HG03175 (cell line): ENCODE data around the gene GINM1.

Source experiments
- ATAC-seq: cut with Tn5 transposase; IDR thresholded peaks from one replicate; pipeline ENCODE4 v1.9.1; 2021; ENCODE audit warnings: mild to moderate bottlenecking, moderate library complexity; ENCODE audit not compliant: unreplicated experiment

Gene GINM1

DNA sequence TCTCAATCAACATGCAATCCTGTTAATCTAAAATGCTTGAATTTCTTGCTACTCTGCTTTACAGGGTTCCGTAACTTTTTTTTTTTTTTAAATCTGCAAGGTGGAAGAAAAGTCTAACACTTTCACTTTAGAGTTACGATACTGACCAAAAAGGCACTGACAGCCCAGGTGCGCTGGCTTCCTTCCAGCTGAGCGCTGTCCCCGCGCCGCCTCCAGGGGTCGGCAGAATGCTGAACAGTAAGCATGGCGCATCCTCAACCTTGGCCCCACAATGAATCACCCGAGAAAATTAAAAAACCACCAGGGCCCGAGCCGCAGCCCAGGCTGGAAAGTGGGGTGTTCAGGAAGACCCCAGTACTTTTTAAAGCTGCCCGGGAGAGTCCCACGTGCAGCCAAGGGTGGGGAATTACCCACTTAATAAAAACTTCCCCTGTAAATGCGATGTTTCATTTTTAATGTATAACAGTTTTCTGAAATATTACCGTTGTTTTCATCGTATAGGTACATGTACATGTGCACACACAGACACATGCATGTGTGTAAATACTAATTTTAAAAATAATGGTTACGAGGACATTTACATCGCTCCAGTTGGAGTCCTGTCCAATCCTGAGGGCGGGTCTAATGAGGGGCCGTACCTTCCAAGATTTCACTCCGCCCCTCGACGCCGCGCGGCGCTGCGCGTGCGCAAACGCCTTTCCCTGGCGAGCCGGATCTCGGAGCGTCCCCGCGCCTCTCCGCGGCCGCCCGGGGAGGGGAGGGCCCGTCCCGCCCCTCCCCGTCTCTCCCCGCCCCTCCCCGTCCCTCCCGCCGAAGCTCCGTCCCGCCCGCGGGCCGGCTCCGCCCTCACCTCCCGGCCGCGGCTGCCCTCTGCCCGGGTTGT is at the start of gene GINM1:
Gene GINM1, plus strand, starts transcription at position 849 of the 883 bp plus-strand sequence. CDS start 40 bp downstream, outside the sequence.
- ATAC-seq, result peak; percentile 82

- ATAC-seq, result no peak
Measured at GRCh38 chr6:149529650-149530049, 36.5 kb upstream of the GINM1 start.

GRCh38 chr6:149534742-149535141 is 31.4 kb upstream of the GINM1 start:
- ATAC-seq, result no peak

GRCh38 chr6:149541139-149541538 is 25.0 kb upstream of the GINM1 start:
- ATAC-seq, result no peak

DNA sequence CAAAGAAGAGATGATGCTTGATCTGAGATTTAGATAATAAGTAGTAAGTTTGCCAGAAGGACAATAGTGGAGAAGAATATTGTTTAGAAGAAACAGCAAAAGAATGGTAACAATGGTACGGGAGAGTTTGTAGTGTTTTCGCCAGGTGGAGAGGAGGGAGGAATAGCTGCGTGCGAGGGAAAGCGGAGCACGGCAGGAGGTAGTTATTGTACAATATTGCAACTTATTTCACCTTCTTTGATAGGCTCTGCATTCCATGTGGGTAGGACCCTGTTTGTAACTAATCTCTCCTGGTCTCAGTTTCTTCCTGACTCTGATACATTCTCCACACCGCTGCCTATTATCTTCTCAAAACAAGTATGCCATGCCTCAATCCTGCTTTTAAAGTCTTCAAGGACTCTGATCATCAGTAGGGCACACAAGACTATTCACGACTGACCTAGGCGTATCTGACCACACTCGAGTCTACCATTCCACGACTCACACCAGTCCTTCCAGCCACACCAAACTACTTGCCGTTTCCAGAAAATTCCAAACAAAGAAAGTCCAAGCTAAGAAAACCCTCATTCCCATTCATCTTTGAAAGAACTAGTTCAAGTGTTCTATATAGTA is 21.4 kb upstream of the GINM1 start:
- peak; percentile 2 for ATAC-seq

- ATAC-seq, result peak; percentile 41
Measured at GRCh38 chr6:149545258-149545753, 20.9 kb upstream of the GINM1 start.

DNA sequence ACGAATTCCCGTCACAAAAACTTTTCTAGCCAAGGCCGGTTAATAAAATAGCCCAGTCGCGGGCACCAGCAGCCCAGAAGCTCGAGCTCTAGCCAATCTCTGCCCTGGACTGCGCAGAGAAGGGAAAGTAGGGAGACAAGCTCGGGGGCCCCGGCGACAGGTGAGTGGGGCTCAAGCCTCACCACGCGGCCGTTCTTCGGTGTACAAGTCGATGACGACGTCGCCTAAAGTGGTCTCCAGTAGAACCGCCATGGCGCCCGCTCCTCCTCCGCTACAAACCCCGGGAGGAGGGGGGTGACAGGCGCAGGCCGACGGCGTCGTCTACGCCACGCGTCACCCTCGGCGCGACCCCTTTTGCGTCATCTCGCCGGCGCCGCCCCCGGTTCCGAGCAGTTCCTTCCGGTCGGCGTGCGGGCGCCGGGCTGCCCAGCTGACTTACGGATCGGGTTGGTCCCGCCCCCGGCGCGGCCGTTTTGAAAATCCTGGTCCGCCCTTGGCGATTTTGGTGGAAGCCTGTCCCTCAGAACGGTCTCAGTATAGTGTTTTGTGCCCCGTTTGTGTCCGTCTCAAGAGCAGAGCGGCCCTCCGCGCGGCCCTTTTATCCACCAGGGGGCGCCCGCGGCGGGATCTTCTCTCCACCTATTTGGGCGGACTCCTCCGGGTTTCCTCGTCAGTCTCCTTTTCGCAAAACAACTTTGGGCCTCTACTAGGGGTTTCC is 20.3 kb upstream of the GINM1 start, which contains the start of gene PPIL4:
Gene PPIL4, minus strand, starts transcription at position 290 of the 718 bp plus-strand sequence. Its CDS starts 38 bp downstream, at position 252.
- ATAC-seq, result peak; percentile 88

- ATAC-seq, result no peak
Measured at GRCh38 chr6:149551920-149552319, 14.3 kb upstream of the GINM1 start.

DNA sequence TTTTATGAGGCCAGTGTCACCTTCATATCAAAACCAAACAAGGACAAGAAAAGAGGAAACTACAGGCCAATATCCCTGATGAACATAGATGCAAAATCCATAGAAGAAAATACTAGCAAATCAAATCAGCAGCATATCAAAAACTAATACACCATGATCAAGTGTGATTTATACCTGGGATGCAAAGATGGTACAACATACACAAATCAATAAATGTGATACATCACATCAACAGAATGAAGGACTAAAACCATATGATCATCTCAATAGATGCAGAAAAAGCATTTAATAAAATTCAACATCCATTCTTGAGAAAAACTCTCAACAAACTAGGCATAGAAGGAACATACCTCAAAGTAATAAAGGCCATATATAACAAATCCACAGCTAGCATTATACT is 8.1 kb upstream of the GINM1 start:
- no peak for ATAC-seq

DNA sequence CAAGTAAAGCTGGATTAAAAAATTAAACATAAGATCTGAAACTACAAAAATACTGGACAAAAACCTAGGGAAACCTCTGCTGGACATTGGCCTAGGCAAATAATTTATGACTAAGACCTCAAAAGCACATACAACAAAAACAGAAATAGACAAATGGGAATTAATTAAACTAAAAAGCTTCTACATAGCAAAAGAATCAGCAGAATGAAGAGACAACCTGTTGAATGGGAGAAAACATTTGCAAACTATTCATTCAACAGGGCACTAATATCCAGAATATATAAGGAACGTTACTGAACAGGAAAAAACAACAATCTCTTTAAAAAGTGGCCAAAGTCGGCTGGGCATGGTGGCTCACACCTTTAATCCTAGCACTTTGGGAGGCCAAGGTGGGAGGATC is 6.8 kb upstream of the GINM1 start:
- ATAC-seq, result no peak

- no peak for ATAC-seq
Measured at GRCh38 chr6:149560736-149561135, 5.4 kb upstream of the GINM1 start.

GRCh38 chr6:149563203-149563927 is 2.8 kb upstream of the GINM1 start:
- ATAC-seq, result no peak

DNA sequence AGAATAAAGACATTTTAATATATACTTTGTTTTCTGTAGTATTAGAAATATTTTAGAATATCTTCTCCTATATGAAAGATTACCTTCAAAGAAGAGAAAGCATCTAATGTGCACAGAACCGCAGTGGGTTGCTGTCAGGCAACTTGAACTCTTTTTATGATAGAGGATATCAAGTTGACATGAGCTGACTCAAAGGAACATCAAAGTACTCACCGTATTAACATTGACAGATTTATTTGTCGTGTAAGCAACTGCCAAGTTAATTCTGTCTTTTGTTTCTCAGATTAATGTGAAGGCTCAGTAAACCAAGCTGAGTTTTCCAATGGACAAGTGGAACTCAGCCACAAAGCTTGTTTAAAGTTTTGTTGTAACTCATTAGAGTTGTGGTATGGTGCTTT is 2.2 kb upstream of the GINM1 start:
- ATAC-seq, result no peak

- peak; percentile 28 for ATAC-seq
Measured at GRCh38 chr6:149566410-149567193, 427 bp downstream of the GINM1 start.

- no peak for ATAC-seq
Measured at GRCh38 chr6:149567194-149567586, 1.0 kb downstream of the GINM1 start.

DNA sequence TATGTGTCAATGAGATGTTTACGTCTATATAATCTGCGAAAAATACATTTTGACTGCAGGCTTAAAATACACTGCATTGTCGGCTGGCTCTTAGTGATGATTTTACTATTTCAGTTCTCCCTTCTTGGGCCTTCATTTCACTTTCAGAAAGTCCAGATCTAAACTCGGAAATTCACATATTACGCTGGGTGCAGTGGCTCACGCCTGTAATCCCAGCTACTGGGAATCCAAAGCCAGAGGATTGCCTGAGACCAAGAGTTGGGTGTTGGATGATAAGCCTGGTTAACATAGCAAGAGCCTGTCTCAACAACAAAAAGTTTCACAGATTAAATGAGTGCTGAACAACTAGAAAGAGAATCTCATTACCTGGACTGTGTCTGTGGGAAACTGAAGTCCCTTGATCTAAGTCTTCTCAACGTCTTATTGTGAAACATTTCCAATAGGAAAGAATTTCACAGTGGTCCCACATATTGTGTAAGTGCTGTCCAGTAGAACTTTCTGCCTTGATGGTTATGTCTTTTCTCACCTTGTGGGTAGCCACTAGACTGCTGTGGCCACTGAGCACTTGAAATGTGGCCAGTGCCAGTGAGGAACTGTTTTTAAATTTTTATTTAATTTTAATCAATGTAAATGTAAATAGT is 1.9 kb downstream of the GINM1 start:
- ATAC-seq, result no peak

GRCh38 chr6:149580880-149581279 is 14.7 kb downstream of the GINM1 start:
- ATAC-seq, result no peak

DNA sequence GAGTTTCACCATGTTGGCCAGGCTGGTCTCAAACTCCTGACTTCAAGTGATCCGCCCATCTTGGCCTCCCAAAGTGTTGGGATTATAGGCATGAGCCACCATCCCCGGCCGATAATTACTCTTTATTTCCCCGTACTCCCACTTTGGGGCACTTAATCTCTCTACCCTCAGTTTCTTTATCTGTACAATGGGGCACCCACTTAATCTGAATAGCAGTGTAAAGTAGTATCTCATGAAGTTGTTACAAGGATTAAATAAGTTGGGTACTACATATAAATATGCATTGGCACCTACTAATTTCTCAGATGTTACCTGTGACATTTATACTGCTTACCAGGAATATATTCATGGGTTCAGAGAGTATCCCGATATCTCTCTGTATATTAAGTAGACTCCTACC is 15.2 kb downstream of the GINM1 start:
- ATAC-seq, result no peak

GRCh38 chr6:149586149-149586548 is 20.0 kb downstream of the GINM1 start:
- ATAC-seq, result no peak
